ENCODE measurements around the gene RNF220. TPM values are rescaled to one million over a fixed set of nuclear protein-coding genes. Genes with fewer than 3 reads are reported as not detected.

The RNF220 gene
- total and polyA plus RNA-seq, 12 donors: 41.8 to 82.5 (median 58.0) TPM

DNA sequence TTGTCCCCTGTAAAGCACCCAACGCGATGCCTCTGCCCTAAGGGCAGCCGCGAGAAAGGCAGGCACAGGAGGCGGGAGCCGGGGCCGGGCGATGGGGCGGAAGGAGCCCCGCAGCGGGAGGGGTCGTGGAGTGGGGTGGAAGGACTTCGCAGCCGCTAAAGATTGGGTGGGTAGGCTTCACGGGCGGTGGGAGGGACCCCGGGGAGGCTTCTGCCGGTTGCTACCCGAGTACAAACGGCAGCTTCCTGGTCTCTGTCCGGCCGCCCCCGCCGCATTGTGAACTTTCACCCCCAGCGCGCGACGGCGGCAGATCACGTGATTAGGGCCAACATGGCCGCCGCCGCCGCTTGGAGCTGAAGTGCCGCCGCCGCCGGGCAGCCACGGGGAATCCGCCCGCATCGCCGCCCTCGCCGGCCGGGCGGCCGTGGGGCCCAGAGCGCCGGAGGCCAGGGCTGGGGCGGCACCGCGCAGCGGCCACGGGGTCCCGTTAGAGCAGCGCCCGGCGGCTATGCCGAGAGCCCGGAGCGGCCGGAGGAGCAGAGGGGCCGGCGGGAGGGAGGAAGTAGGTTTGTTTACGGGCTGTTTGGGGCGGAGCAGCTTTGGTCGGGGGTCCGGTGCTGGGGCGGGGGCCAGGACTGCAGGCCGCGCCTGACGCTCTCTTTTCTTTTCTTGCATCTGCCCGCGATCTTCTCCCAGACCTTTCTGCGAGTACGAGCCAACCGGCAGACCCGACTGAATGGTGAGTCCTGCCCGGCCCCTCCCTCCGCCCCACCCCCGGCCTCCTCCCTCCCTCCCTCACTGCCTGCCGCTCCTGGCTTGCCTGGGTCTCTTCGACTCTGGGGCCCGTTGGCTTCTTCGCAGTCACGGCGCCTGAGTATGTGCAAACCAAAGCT lies 226.8 kb downstream of the RNF220 start:
- H3K4me1 ChIP-seq: peaks cover 3 to 52% (median 34%) of the 10 kb centered on the region in 9 donors

DNA sequence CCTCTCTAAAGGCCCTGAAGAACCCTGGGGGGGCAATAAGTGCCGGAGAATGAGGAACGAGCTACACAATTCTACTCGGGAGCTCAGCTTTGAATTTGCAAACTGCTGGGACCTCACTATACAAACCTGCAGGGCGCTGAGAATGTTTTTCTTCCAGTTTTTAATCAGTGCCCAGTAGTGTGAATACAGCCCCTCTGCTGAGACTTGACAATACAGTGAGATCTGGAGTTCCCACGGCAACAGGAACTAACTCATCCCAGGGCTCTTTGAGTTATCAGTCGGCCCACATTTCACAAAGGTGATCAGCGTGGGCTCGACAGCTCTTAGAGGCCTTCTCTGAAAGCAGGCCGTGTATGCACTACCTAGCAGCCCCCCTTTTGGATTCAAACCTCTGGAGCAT lies 227.5 kb downstream of the RNF220 start:
- peak overlapping the region; percentile 65 to 90 (median 86) for H3K4me3 ChIP-seq
- intact Hi-C loops (cut with DNase I): loop anchor here in 1 of 10 donors (5.0 to 10.0 kb wide), 2 partner anchors 40 to 418 kb away; partner anchors contain the start of genes ARMH1, DMAP1 and TMEM53
- peaks cover 3 to 58% (median 34%) of the 10 kb centered on the region in 9 donors for H3K4me1 ChIP-seq
- H3K27me3 ChIP-seq: no peaks in the 10 kb centered on the region
- no peak for DNase-seq
- TF ChIP-seq, protein P1, sequence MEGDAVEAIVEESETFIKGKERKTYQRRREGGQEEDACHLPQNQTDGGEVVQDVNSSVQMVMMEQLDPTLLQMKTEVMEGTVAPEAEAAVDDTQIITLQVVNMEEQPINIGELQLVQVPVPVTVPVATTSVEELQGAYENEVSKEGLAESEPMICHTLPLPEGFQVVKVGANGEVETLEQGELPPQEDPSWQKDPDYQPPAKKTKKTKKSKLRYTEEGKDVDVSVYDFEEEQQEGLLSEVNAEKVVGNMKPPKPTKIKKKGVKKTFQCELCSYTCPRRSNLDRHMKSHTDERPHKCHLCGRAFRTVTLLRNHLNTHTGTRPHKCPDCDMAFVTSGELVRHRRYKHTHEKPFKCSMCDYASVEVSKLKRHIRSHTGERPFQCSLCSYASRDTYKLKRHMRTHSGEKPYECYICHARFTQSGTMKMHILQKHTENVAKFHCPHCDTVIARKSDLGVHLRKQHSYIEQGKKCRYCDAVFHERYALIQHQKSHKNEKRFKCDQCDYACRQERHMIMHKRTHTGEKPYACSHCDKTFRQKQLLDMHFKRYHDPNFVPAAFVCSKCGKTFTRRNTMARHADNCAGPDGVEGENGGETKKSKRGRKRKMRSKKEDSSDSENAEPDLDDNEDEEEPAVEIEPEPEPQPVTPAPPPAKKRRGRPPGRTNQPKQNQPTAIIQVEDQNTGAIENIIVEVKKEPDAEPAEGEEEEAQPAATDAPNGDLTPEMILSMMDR (IDR thresholded peaks at IDR 0.05): no peak
- no peak for ATAC-seq
- H3K36me3 ChIP-seq: peaks cover 0 to 47% (median 22%) of the 10 kb centered on the region in 9 donors
- peak overlapping the region; percentile 91 to 99 (median 97) for H3K27ac ChIP-seq
- no peaks in the 10 kb centered on the region for H3K9me3 ChIP-seq
- 5 to 14% methylated on average over 9 of the region's 9 CpGs for WGBS, 2 donors

More for the DNA sequence above, 226.8 kb downstream of the RNF220 start:
- intact Hi-C loops (cut with DNase I): loop anchor here in 1 of 10 donors (5.0 to 10.0 kb wide), 2 partner anchors 40 to 417 kb away; partner anchors contain the start of genes ARMH1, DMAP1 and TMEM53
- H3K27me3 ChIP-seq: no peaks in the 10 kb centered on the region
- H3K27ac ChIP-seq: peak overlapping the region; percentile 91 to 99 (median 97)
- H3K4me3 ChIP-seq: peak overlapping the region; percentile 65 to 90 (median 86)
- ATAC-seq (peak; percentile 82 to 94 (median 87)), DNase-seq (peak; percentile 92 to 93)
- peaks cover 0 to 40% (median 18%) of the 10 kb centered on the region in 9 donors for H3K36me3 ChIP-seq
- no peaks in the 10 kb centered on the region for H3K9me3 ChIP-seq
- TF ChIP-seq, protein P1 (IDR thresholded peaks at IDR 0.05): no peak
- WGBS, 2 donors: 0 to 1% methylated on average over 72 to 88 of the region's 88 CpGs

DNA sequence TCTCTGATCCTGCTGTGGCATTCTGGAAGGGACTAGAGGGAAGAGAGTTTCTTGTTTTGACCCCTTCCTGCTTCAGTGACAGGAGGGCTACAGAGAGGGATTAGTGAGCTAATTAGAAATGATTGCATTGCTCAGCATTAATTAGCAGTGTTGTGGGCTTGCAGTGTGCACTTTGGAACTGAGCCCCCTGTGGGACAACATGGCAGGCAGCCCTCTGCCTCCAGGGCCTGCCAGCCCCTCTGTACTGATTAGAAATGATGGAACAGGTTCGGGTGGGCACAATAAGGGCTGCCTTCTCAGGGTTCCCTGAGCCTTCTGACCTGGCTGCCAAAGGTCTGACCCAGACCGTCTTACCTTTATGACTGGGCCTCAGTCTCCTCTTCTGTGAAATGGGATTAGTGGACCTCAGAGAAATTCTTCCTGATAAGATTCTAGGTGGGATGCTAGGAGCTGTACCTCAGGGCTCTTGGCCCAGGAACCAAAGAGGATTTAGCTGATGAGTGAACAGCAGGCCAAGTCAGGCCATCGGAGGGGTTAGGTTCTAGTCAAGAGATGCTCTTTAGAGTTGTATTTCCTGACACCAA lies 229.6 kb downstream of the RNF220 start:
- intact Hi-C loops (cut with DNase I): loop anchor here in 1 of 10 donors (5.0 to 10.0 kb wide), 2 partner anchors 38 to 420 kb away; partner anchors contain the start of genes ARMH1, DMAP1 and TMEM53
- H3K4me1 ChIP-seq: peaks cover 3 to 65% (median 34%) of the 10 kb centered on the region in 9 donors

More for the DNA sequence above, 229.6 kb downstream of the RNF220 start:
- ATAC-seq (no peak), DNase-seq (no peak)
- Histone ChIP-seq H3K9me3 (no peaks in the 10 kb centered on the region), H3K36me3 (peaks cover 0 to 68% (median 25%) of the 10 kb centered on the region in 9 donors), H3K27me3 (no peaks in the 10 kb centered on the region), H3K27ac (no peak overlapping the region), H3K4me3 (no peak overlapping the region)
- 89 to 96% methylated on average over 3 of the region's 3 CpGs for WGBS, 2 donors
- TF ChIP-seq, protein P1 (IDR thresholded peaks at IDR 0.05): no peak

Data from heart right ventricle (tissue), 16 donors.